Measurements from ENCODE around the gene CAMK4. TPM values are rescaled to one million over a fixed set of nuclear protein-coding genes. Genes with fewer than 3 reads are reported as not detected.
"Not testable (repeated sequence)": the region's sequence is repeated elsewhere in the genome, so short reads cannot be mapped to it uniquely, and the experiment has no call there.

CAMK4 gene
- total RNA-seq, 2 donors from 2014 or later, result 3.8 to 6.6 TPM

DNA sequence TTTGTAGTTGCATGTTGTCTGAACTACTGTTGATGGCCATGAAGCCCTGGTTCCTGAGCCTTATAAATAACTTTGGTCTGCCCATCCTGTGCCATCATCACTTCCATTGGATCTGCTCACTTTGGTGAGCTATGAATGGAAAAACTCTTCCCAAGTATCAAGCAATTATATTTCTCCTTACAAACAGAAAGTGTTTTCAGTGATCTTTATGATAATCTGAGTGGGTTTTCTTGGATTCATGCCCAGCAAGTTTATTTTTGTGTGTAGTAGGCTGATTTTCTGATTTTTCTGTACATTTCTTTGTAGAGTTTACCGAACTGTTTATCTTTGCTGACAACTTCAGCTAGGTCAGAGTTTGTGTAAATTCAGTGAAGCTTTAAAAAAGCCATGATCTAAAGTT lies 31.0 kb downstream of the CAMK4 start:
- Histone ChIP-seq H3K4me1 (ENCODE audit: control insufficient read depth in 1 of 2, low read depth in 2 of 2) (no peaks in the 10 kb centered on the region), H3K36me3 (no peaks in the 10 kb centered on the region), H3K4me3 (no peak overlapping the region), H3K27ac (no peak overlapping the region), H3K9me3 (no peaks in the 10 kb centered on the region), H3K27me3 (replicated peaks; ENCODE audit: insufficient read depth) (no peaks in the 10 kb centered on the region)
- DNase-seq (ENCODE audit: low spot score) (no peak), ATAC-seq (ENCODE audit: insufficient number of reproducible peaks, low FRiP score, low read depth) (no peak)
- no peak for TF ChIP-seq CTCF (IDR thresholded peaks at IDR 0.05)

GRCh38 chr5:111256128-111256527 lies 31.9 kb downstream of the CAMK4 start:
- H3K27ac ChIP-seq, result no peak overlapping the region
- H3K27me3 ChIP-seq (replicated peaks; ENCODE audit: insufficient read depth), result no peaks in the 10 kb centered on the region
- H3K36me3 ChIP-seq, result no peaks in the 10 kb centered on the region
- DNase-seq (ENCODE audit: low spot score) (no peak), ATAC-seq (ENCODE audit: insufficient number of reproducible peaks, low FRiP score, low read depth) (no peak)
- no peaks in the 10 kb centered on the region for H3K4me1 ChIP-seq (ENCODE audit: control insufficient read depth in 1 of 2, low read depth in 2 of 2)
- H3K9me3 ChIP-seq, result no peaks in the 10 kb centered on the region
- H3K4me3 ChIP-seq, result no peak overlapping the region
- TF ChIP-seq CTCF (IDR thresholded peaks at IDR 0.05), result no peak

- H3K36me3 ChIP-seq; H3K27ac ChIP-seq; ATAC-seq (ENCODE audit: insufficient number of reproducible peaks, low FRiP score, low read depth); H3K27me3 ChIP-seq (replicated peaks; ENCODE audit: insufficient read depth); H3K4me1 ChIP-seq (ENCODE audit: control insufficient read depth in 1 of 2, low read depth in 2 of 2); DNase-seq (ENCODE audit: low spot score); H3K4me3 ChIP-seq; H3K9me3 ChIP-seq: not testable (repeated sequence)
Observed at GRCh38 chr5:111257610-111258009, 33.4 kb downstream of the CAMK4 start.

GRCh38 chr5:111259636-111260035 lies 35.5 kb downstream of the CAMK4 start:
- no peak for TF ChIP-seq CTCF (IDR thresholded peaks at IDR 0.05)
- DNase-seq (ENCODE audit: low spot score), result no peak
- Histone ChIP-seq H3K9me3 (no peaks in the 10 kb centered on the region), H3K27me3 (replicated peaks; ENCODE audit: insufficient read depth) (no peaks in the 10 kb centered on the region), H3K27ac (no peak overlapping the region), H3K36me3 (no peaks in the 10 kb centered on the region), H3K4me3 (no peak overlapping the region), H3K4me1 (ENCODE audit: control insufficient read depth in 1 of 2, low read depth in 2 of 2) (no peaks in the 10 kb centered on the region)
- no peak for ATAC-seq (ENCODE audit: insufficient number of reproducible peaks, low FRiP score, low read depth)

DNA sequence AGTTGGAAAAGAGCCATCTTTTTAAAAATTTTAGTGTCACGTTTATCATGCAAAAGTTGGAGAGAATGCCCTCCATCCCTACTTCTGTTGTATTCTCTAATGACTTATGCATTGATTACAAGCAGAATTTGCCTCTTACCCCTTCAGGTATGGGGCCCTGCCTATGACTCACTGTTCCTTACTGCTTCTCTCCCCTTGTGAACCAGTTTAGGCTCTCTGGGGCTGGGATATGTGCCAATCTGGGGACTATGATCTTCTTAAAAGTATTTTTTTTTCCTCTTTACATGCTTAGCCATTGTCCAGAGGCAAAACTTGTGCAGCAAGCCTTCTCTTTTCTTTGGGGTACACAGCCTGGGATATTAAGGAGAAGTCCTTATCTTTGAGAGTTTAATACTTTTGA lies 37.4 kb downstream of the CAMK4 start:
- TF ChIP-seq CTCF (IDR thresholded peaks at IDR 0.05), result no peak
- Histone ChIP-seq H3K4me1 (ENCODE audit: control insufficient read depth in 1 of 2, low read depth in 2 of 2) (no peaks in the 10 kb centered on the region), H3K27ac (no peak overlapping the region), H3K36me3 (no peaks in the 10 kb centered on the region), H3K4me3 (no peak overlapping the region), H3K9me3 (no peaks in the 10 kb centered on the region), H3K27me3 (replicated peaks; ENCODE audit: insufficient read depth) (no peaks in the 10 kb centered on the region)
- no peak for DNase-seq (ENCODE audit: low spot score)
- ATAC-seq (ENCODE audit: insufficient number of reproducible peaks, low FRiP score, low read depth), result no peak

DNA sequence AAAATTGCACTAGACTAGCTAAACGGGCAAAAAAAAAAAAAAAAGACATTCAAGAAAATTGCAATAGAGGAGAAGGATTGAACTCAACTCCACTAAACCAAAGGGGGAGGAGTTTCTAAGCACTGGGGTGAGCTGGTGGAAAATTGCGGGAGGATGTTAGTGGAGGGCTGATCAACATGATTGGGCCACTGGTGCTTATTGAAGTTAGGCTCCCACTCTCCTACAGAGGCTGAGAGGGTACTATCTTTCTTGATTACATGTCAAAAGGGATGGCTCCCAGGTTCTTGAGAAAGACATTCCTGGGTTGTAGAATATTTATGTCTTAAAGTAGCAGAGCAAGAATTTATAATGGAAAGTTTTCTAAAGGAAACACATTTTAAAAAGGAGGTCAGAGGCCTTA lies 38.0 kb downstream of the CAMK4 start:
- Histone ChIP-seq H3K27ac (no peak overlapping the region), H3K27me3 (replicated peaks; ENCODE audit: insufficient read depth) (no peaks in the 10 kb centered on the region), H3K36me3 (no peaks in the 10 kb centered on the region), H3K4me1 (ENCODE audit: control insufficient read depth in 1 of 2, low read depth in 2 of 2) (no peaks in the 10 kb centered on the region), H3K4me3 (no peak overlapping the region), H3K9me3 (no peaks in the 10 kb centered on the region)
- no peak for DNase-seq (ENCODE audit: low spot score)
- no peak for ATAC-seq (ENCODE audit: insufficient number of reproducible peaks, low FRiP score, low read depth)
- no peak for TF ChIP-seq CTCF (IDR thresholded peaks at IDR 0.05)

Data from thoracic aorta (tissue), 2 donors.